Cardiac fibroblast (primary cell): ENCODE measurements around the gene SLC12A7.

Source experiments
- DNase-seq, 2 donors: peaks; one replicate each; pipeline versions ENCODE4 v3.0.0 to v3.0.0-alpha.2; 2010; ENCODE audit warnings: low read depth in 2 of 2
- H3K4me3 ChIP-seq, 2 donors: replicated peaks in 1 of 2; 1 replicate in 1 of 2; 2 replicates in 1 of 2; pipeline ENCODE4 v1.5.1; 2011; ENCODE audit warnings: low read depth in 2 of 2, low read length in 2 of 2, mild to moderate bottlenecking in 2 of 2, moderate library complexity in 1 of 2
- TF ChIP-seq, protein P1 (sequence below): IDR thresholded peaks from one replicate; pipeline ENCODE4 v1.5.1; 2011; ENCODE audit warnings: low read depth, mild to moderate bottlenecking, low read length, inconsistent platforms

Gene SLC12A7

DNA sequence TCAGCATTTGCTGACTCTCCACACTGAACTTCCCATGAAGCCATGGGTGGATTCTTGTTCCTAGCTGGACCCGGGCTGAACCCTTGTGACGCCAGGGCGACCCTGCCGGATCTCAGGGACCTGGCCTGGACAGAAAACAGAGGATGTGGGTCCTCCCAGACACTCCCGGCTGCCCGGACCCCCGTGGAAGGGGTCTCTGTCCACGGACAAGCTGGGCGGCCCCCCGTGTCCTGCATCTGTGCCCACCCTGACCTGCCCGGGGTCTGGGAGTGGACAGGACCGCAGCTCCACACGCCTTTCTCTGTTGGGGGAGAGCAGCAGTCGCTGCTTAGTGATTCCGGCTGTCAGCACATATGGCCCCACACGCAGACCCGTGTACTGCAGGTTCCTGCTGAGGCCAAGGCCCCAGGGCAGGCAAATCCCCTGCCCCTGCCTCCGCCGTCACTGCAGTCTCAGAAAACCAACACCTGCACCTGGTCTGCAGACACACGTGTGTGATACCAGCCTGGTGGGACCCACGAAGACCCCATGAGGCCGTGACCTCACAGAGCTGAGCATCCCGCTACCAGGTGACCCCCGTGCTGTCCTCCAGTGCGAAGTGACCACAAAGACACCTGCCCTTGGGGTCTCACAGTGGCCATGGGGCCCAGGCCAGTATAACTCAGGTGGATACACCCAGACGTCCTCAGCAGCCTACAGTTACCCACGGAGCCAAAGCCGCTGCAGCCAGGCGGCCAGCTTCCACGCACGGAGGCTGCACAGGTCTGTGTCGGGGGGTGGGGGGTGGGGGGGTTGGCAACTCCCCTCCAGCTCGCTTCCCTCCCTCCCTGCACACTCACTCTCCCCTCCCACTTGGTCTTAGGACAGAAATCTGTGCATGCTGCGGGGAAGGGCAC is 52.6 kb downstream of the SLC12A7 start:
- DNase-seq, result no peak
- TF ChIP-seq, protein P1, sequence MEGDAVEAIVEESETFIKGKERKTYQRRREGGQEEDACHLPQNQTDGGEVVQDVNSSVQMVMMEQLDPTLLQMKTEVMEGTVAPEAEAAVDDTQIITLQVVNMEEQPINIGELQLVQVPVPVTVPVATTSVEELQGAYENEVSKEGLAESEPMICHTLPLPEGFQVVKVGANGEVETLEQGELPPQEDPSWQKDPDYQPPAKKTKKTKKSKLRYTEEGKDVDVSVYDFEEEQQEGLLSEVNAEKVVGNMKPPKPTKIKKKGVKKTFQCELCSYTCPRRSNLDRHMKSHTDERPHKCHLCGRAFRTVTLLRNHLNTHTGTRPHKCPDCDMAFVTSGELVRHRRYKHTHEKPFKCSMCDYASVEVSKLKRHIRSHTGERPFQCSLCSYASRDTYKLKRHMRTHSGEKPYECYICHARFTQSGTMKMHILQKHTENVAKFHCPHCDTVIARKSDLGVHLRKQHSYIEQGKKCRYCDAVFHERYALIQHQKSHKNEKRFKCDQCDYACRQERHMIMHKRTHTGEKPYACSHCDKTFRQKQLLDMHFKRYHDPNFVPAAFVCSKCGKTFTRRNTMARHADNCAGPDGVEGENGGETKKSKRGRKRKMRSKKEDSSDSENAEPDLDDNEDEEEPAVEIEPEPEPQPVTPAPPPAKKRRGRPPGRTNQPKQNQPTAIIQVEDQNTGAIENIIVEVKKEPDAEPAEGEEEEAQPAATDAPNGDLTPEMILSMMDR, result no peak
- no peak overlapping the region for H3K4me3 ChIP-seq

DNA sequence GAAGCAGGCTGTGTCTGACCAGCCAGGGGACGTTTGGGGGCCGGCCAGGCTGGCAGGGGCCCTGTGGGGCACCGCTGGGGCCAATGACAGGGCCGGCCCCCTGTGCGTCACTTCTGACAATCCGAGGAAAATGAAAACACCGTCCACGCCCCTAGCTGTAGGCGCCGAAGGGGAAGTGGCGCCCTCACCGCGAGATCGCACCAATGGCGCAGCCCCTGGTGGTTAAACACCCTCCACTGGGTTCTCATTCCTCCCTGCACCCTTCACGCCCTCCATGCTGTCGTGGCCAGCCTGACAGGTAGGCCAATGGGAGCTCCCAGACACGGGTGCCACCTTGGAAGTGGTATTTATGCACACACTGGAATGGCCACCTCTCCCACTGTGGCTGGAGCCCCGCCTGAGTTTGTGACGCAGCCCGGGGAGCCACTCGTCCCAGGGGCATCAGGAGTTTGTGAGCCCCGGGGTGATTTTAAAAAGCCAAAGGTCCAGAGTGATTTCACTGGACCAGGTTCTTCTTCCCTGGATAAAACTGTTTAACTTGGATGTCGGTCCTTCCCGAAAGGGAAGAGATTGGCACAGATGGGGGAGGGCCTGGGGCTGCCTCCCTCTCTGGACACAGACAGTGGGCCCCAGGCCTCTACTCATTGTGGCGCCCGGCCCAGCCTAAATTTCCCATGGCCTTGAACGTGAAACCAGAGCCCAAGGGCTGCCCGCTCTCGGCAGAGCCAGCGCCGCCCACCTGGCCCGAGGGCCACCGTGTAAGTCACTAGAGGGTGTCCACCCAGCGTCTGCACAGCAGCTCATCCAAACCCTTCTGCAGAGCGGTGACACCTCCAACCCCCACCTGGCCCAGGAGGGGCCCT is 53.5 kb downstream of the SLC12A7 start:
- TF ChIP-seq, protein P1, result no peak
- no peak for DNase-seq
- H3K4me3 ChIP-seq, result no peak overlapping the region

DNA sequence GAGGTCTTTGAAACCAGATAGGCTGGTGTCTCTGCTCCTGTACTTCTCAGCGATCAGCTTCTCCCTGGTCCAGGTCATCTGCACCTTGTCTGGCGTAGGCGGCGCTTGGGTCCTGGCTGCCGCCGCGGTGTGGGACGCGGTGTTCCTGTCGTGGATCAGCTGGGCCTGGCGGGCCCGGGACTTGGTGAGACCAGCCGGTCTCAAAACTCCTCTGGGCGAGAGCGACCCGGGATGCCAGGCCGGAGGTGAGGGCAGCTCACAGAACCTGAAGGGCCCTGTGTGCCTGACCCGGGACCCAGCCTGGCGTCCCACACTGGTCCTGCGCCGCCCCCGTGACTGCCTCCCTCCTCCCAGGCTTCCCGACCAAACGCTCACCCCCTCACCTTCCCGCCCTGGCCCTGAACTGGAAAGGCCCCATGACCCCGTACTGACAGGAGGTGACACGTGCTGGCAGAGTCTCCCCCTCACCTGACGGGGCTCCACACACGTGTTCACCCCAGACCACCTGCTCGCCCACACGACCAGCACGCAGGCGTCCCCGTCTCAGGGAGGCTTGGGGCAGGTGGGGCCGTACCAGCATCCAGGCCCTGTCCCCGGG is 54.3 kb downstream of the SLC12A7 start:
- DNase-seq, result no peak
- TF ChIP-seq, protein P1, result no peak
- H3K4me3 ChIP-seq, result no peak overlapping the region

DNA sequence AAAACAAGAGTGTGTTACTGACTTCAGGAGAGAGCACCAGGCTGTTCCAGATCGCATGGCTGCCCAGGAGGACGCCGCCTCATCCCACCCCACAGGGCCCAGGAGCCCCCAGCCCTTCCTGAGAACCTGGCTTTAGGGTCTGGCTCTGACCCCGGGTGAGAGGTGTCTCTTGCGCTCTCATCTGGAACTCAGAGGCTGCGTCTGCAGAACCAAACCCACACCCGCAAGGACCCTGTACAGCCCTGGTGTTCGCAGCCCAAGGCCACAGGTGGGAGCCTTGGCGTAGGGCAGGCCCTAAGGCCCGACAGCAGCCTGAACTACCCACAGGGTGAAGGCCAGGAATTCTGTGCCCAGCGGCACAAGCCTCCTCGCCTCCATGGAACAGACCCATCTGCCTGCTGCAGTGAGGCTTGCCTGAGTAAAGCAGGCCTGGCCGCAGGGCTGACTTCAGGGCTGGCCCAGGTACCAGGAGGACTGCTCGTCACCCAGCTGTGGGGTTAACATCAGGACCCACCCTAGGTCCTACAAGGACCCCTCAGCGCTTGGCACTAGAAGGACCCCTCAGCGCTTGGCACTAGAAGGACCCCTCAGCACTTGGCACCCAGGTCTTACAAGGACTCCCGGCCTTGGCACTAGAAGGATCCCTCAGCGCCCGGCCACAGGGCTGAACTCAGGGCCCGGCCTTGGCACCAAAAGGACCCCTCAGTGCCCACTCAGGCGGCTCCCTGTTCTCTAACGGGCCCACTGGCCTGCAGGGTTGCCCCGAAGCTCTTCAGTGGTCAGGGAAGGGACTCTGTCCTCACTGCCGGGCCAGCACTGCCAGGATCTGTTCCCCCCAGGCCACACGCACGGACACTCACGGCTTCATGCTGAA is 55.0 kb downstream of the SLC12A7 start:
- TF ChIP-seq, protein P1, result no peak
- no peak for DNase-seq
- no peak overlapping the region for H3K4me3 ChIP-seq

DNA sequence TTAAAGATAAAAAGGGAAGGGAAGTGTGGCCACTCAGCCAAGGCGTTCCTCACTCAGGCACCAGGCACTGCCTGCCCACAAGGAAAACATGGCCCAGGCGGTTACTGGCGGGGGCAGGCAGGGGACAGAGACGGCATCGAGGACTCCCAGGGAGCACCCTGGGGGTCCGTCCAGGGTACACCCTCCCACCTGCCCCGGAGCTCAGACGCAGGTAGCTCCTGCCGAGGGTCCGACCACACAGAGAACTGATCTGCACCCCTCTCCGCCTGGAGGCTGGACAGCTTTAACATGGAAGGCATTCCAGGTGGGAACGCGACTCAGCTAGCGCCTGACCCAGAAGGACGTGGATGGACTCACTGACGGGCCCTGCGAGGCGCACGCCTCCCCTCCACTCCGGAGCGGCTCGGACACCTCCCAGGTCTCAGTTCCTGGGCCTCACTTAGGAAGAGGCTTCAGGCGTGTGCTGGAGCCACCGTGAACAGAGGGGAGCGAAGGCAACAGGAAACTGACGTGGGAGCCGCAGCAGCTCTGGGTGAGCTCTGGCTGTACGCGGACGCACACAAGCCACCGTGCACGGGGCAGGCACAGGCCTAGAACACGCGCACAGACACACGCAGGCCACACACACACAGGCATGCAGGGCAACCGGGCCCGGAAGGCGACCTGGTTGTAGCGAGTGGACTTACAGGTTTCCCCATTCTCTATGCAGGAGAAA is 55.8 kb downstream of the SLC12A7 start:
- TF ChIP-seq, protein P1, result no peak
- no peak overlapping the region for H3K4me3 ChIP-seq
- DNase-seq, result no peak
